ENCODE measurements around the gene BMAL2.

BMAL2 gene

GRCh38 chr12:27332714-27333402, at the start of gene BMAL2:
TSS of gene BMAL2 (plus strand) at chr12:27332836. CDS start at chr12:27333073, 237 bp downstream.
- Mint-ChIP-seq H3K4me3 (peak within 1 kb of the TSS; percentile 89), H3K4me1 (peaks cover 14% of the 10 kb centered on the region), H3K27ac (ENCODE audit: low read depth) (no peak within 1 kb of the TSS), H3K36me3 (ENCODE audit: insufficient read depth) (peaks cover 3% of the 10 kb centered on the region), H3K9me3 (no peaks in the 10 kb centered on the region), H3K27me3 (peaks cover 57% of the 10 kb centered on the region)
- DNase-seq (ENCODE audit: low spot score in 2 of 2) (no peak), ATAC-seq (replicated peaks; ENCODE audit: extremely low read depth, poor library complexity, severe bottlenecking) (peak; percentile 65)

GRCh38 chr12:27284021-27284420, 48.6 kb upstream of the BMAL2 start:
- Mint-ChIP-seq H3K4me3 (no peak overlapping the region), H3K4me1 (peaks cover 6% of the 10 kb centered on the region), H3K27me3 (no peaks in the 10 kb centered on the region), H3K36me3 (ENCODE audit: insufficient read depth) (no peaks in the 10 kb centered on the region), H3K9me3 (no peaks in the 10 kb centered on the region), H3K27ac (ENCODE audit: low read depth) (no peak overlapping the region)
- DNase-seq (ENCODE audit: low spot score in 2 of 2), result no peak
- no peak for ATAC-seq (replicated peaks; ENCODE audit: extremely low read depth, poor library complexity, severe bottlenecking)

- Mint-ChIP-seq H3K27me3 (no peaks in the 10 kb centered on the region), H3K9me3 (no peaks in the 10 kb centered on the region), H3K27ac (ENCODE audit: low read depth) (no peak overlapping the region), H3K4me1 (peaks cover 6% of the 10 kb centered on the region), H3K4me3 (no peak overlapping the region), H3K36me3 (ENCODE audit: insufficient read depth) (no peaks in the 10 kb centered on the region)
- DNase-seq (ENCODE audit: low spot score in 2 of 2), result no peak
- no peak for ATAC-seq (replicated peaks; ENCODE audit: extremely low read depth, poor library complexity, severe bottlenecking)
Measured at GRCh38 chr12:27284751-27285150, 47.9 kb upstream of the BMAL2 start.

- peaks cover 6% of the 10 kb centered on the region for H3K4me1 Mint-ChIP-seq
- H3K4me3 Mint-ChIP-seq, result no peak overlapping the region
- H3K36me3 Mint-ChIP-seq (ENCODE audit: insufficient read depth), result no peaks in the 10 kb centered on the region
- no peak for ATAC-seq (replicated peaks; ENCODE audit: extremely low read depth, poor library complexity, severe bottlenecking)
- H3K9me3 Mint-ChIP-seq, result no peaks in the 10 kb centered on the region
- no peak for DNase-seq (ENCODE audit: low spot score in 2 of 2)
- H3K27ac Mint-ChIP-seq (ENCODE audit: low read depth), result no peak overlapping the region
- no peaks in the 10 kb centered on the region for H3K27me3 Mint-ChIP-seq
Measured at GRCh38 chr12:27285403-27285802, 47.2 kb upstream of the BMAL2 start.

- no peak overlapping the region for H3K4me3 Mint-ChIP-seq
- H3K4me1 Mint-ChIP-seq, result peaks cover 6% of the 10 kb centered on the region
- no peaks in the 10 kb centered on the region for H3K9me3 Mint-ChIP-seq
Measured at GRCh38 chr12:27289414-27289813, 43.2 kb upstream of the BMAL2 start.

GRCh38 chr12:27290501-27291168, 42.0 kb upstream of the BMAL2 start:
- no peaks in the 10 kb centered on the region for H3K36me3 Mint-ChIP-seq (ENCODE audit: insufficient read depth)
- no peak overlapping the region for H3K27ac Mint-ChIP-seq (ENCODE audit: low read depth)
- H3K27me3 Mint-ChIP-seq, result no peaks in the 10 kb centered on the region

More at GRCh38 chr12:27289414-27289813, 43.2 kb upstream of the BMAL2 start:
- H3K27me3 Mint-ChIP-seq, result no peaks in the 10 kb centered on the region
- ATAC-seq (replicated peaks; ENCODE audit: extremely low read depth, poor library complexity, severe bottlenecking) (no peak), DNase-seq (ENCODE audit: low spot score in 2 of 2) (no peak)
- H3K36me3 Mint-ChIP-seq (ENCODE audit: insufficient read depth), result no peaks in the 10 kb centered on the region
- H3K27ac Mint-ChIP-seq (ENCODE audit: low read depth), result no peak overlapping the region

GRCh38 chr12:27291862-27292261, 40.8 kb upstream of the BMAL2 start:
- no peaks in the 10 kb centered on the region for H3K27me3 Mint-ChIP-seq
- no peak overlapping the region for H3K27ac Mint-ChIP-seq (ENCODE audit: low read depth)
- ATAC-seq (replicated peaks; ENCODE audit: extremely low read depth, poor library complexity, severe bottlenecking) (no peak), DNase-seq (ENCODE audit: low spot score in 2 of 2) (no peak)
- H3K36me3 Mint-ChIP-seq (ENCODE audit: insufficient read depth), result no peaks in the 10 kb centered on the region
- H3K9me3 Mint-ChIP-seq, result no peaks in the 10 kb centered on the region
- H3K4me1 Mint-ChIP-seq, result no peaks in the 10 kb centered on the region
- H3K4me3 Mint-ChIP-seq, result no peak overlapping the region

More at GRCh38 chr12:27290501-27291168, 42.0 kb upstream of the BMAL2 start:
- Mint-ChIP-seq H3K9me3 (no peaks in the 10 kb centered on the region), H3K4me3 (no peak overlapping the region), H3K4me1 (no peaks in the 10 kb centered on the region)
- no peak for ATAC-seq (replicated peaks; ENCODE audit: extremely low read depth, poor library complexity, severe bottlenecking)
- no peak for DNase-seq (ENCODE audit: low spot score in 2 of 2)

GRCh38 chr12:27292718-27293117, 39.9 kb upstream of the BMAL2 start:
- Mint-ChIP-seq H3K27me3 (no peaks in the 10 kb centered on the region), H3K36me3 (ENCODE audit: insufficient read depth) (no peaks in the 10 kb centered on the region), H3K4me1 (no peaks in the 10 kb centered on the region), H3K27ac (ENCODE audit: low read depth) (no peak overlapping the region), H3K9me3 (no peaks in the 10 kb centered on the region), H3K4me3 (no peak overlapping the region)
- ATAC-seq (replicated peaks; ENCODE audit: extremely low read depth, poor library complexity, severe bottlenecking), result no peak
- no peak for DNase-seq (ENCODE audit: low spot score in 2 of 2)

GRCh38 chr12:27293463-27293862, 39.2 kb upstream of the BMAL2 start:
- H3K27me3 Mint-ChIP-seq, result no peaks in the 10 kb centered on the region
- DNase-seq (ENCODE audit: low spot score in 2 of 2) (no peak), ATAC-seq (replicated peaks; ENCODE audit: extremely low read depth, poor library complexity, severe bottlenecking) (no peak)
- no peak overlapping the region for H3K4me3 Mint-ChIP-seq
- H3K36me3 Mint-ChIP-seq (ENCODE audit: insufficient read depth), result no peaks in the 10 kb centered on the region
- no peak overlapping the region for H3K27ac Mint-ChIP-seq (ENCODE audit: low read depth)
- no peaks in the 10 kb centered on the region for H3K9me3 Mint-ChIP-seq
- H3K4me1 Mint-ChIP-seq, result no peaks in the 10 kb centered on the region

GRCh38 chr12:27296674-27297073, 36.0 kb upstream of the BMAL2 start:
- Mint-ChIP-seq H3K36me3 (ENCODE audit: insufficient read depth) (peaks cover 9% of the 10 kb centered on the region), H3K9me3 (no peaks in the 10 kb centered on the region), H3K4me1 (no peaks in the 10 kb centered on the region), H3K4me3 (no peak overlapping the region), H3K27ac (ENCODE audit: low read depth) (no peak overlapping the region), H3K27me3 (no peaks in the 10 kb centered on the region)
- no peak for DNase-seq (ENCODE audit: low spot score in 2 of 2)
- ATAC-seq (replicated peaks; ENCODE audit: extremely low read depth, poor library complexity, severe bottlenecking), result no peak

- Mint-ChIP-seq H3K4me1 (no peaks in the 10 kb centered on the region), H3K9me3 (no peaks in the 10 kb centered on the region), H3K36me3 (ENCODE audit: insufficient read depth) (peaks cover 11% of the 10 kb centered on the region), H3K27me3 (no peaks in the 10 kb centered on the region), H3K27ac (ENCODE audit: low read depth) (no peak overlapping the region), H3K4me3 (no peak overlapping the region)
- DNase-seq (ENCODE audit: low spot score in 2 of 2) (no peak), ATAC-seq (replicated peaks; ENCODE audit: extremely low read depth, poor library complexity, severe bottlenecking) (no peak)
Measured at GRCh38 chr12:27297566-27297965, 35.1 kb upstream of the BMAL2 start.

GRCh38 chr12:27299102-27299501, 33.5 kb upstream of the BMAL2 start:
- ATAC-seq (replicated peaks; ENCODE audit: extremely low read depth, poor library complexity, severe bottlenecking) (no peak), DNase-seq (ENCODE audit: low spot score in 2 of 2) (no peak)
- no peaks in the 10 kb centered on the region for H3K9me3 Mint-ChIP-seq
- no peaks in the 10 kb centered on the region for H3K4me1 Mint-ChIP-seq
- H3K27me3 Mint-ChIP-seq, result no peaks in the 10 kb centered on the region
- H3K4me3 Mint-ChIP-seq, result no peak overlapping the region
- peak overlapping the region; percentile 38 for H3K27ac Mint-ChIP-seq (ENCODE audit: low read depth)
- peaks cover 16% of the 10 kb centered on the region for H3K36me3 Mint-ChIP-seq (ENCODE audit: insufficient read depth)

GRCh38 chr12:27300226-27300625, 32.4 kb upstream of the BMAL2 start:
- no peak overlapping the region for H3K27ac Mint-ChIP-seq (ENCODE audit: low read depth)
- DNase-seq (ENCODE audit: low spot score in 2 of 2) (no peak), ATAC-seq (replicated peaks; ENCODE audit: extremely low read depth, poor library complexity, severe bottlenecking) (no peak)
- peaks cover 16% of the 10 kb centered on the region for H3K36me3 Mint-ChIP-seq (ENCODE audit: insufficient read depth)
- no peak overlapping the region for H3K4me3 Mint-ChIP-seq
- H3K27me3 Mint-ChIP-seq, result no peaks in the 10 kb centered on the region
- no peaks in the 10 kb centered on the region for H3K4me1 Mint-ChIP-seq
- H3K9me3 Mint-ChIP-seq, result no peaks in the 10 kb centered on the region

Data from central memory CD8-positive, alpha-beta T cell (primary cell).